Right atrium auricular region (tissue), 2 donors: Measurements from ENCODE around the gene AK6. TPM values are rescaled to one million over a fixed set of nuclear protein-coding genes. Genes with fewer than 3 reads are reported as not detected.
A peak's percentile ranks its signal among the peaks of the same experiment; 100 is the strongest.

Source experiments
- DNase-seq: peaks from one replicate; pipeline ENCODE4 v3.0.0-alpha.2; 2019; ENCODE audit warnings: low spot score
- H3K27ac ChIP-seq, 2 donors: fragments of 200-600 bp; sonication (generic); 1 replicate in 1 of 2; 2 replicates in 1 of 2; pipeline ENCODE4 v1.5.1; 2016 to 2019
- H3K27me3 ChIP-seq, 2 donors: fragments of 200-600 bp; sonication (generic); one replicate each; pipeline versions ENCODE4 v1.5.1 to v1.6.0; 2017 to 2019
- H3K36me3 ChIP-seq: fragments of 200-600 bp; sonication (generic); one replicate; pipeline ENCODE4 v1.5.1; 2016
- H3K4me1 ChIP-seq, 2 donors: fragments of 200-600 bp; sonication (generic); one replicate each; pipeline versions ENCODE4 v1.5.1 to v1.6.0; 2017 to 2019
- H3K4me3 ChIP-seq, 2 donors: fragments of 200-600 bp; sonication (generic); 1 replicate in 1 of 2; 2 replicates in 1 of 2; pipeline ENCODE4 v1.5.1; 2017 to 2019; ENCODE audit warnings: mild to moderate bottlenecking in 1 of 2, moderate library complexity in 1 of 2
- H3K9me3 ChIP-seq, 2 donors: fragments of 200-600 bp; sonication (generic); one replicate each; pipeline ENCODE4 v1.5.1; 2019
- CTCF ChIP-seq, 2 donors: fragments of 200-600 bp; sonication (generic); IDR thresholded peaks; one replicate each; pipeline ENCODE4 v1.5.1; 2019; ENCODE audit warnings: antibody characterized with exemption in 2 of 2
- total RNA-seq, 2 donors: library from RNA; depleted of rRNA; stranded (reverse); fragments of >200 nt; gene quantifications; one replicate each; pipeline ENCODE4 v1.1.0, GENCODE V29; 2016

Gene AK6
- 10 to 100 TPM; 14.5 to 15.7 TPM for total RNA-seq

- peaks cover 0 to 29% of the 10 kb centered on the region in 2 donors for H3K4me1 ChIP-seq
Observed at GRCh38 chr5:69369340-69370121, at the start of gene AK6, which contains the start of the genes RAD17 and TAF9. TSS of gene AK6 (minus strand) at chr5:69369520. CDS start at chr5:69369490, 30 bp downstream. TSS of gene RAD17 (plus strand) at chr5:69369818. CDS start at chr5:69372209, 2,391 bp downstream. TSS of gene TAF9 (minus strand) at chr5:69369520. CDS start at chr5:69365737, 3,783 bp downstream.

GRCh38 chr5:69418554-69418953 lies 49.2 kb upstream of the AK6 start:
- Histone ChIP-seq H3K4me1 (no peaks in the 10 kb centered on the region), H3K27ac (no peak overlapping the region), H3K36me3 (peaks cover 8% of the 10 kb centered on the region), H3K9me3 (no peaks in the 10 kb centered on the region), H3K27me3 (no peaks in the 10 kb centered on the region), H3K4me3 (no peak overlapping the region)
- DNase-seq: no peak
- no peak for TF ChIP-seq CTCF (IDR thresholded peaks at IDR 0.05)

More at GRCh38 chr5:69369340-69370121, at the start of gene AK6, which contains the start of the genes RAD17 and TAF9:
- H3K27ac ChIP-seq: peak within 1 kb of the TSS; percentile 95 to 98
- no peaks in the 10 kb centered on the region for H3K27me3 ChIP-seq
- H3K9me3 ChIP-seq: no peaks in the 10 kb centered on the region
- DNase-seq: peak; percentile 89
- H3K36me3 ChIP-seq: peaks cover 19% of the 10 kb centered on the region
- TF ChIP-seq CTCF (IDR thresholded peaks at IDR 0.05): no peak
- H3K4me3 ChIP-seq: peak within 1 kb of the TSS; percentile 90

GRCh38 chr5:69416699-69417098 lies 47.4 kb upstream of the AK6 start:
- no peak for TF ChIP-seq CTCF (IDR thresholded peaks at IDR 0.05)
- Histone ChIP-seq H3K4me3 (no peak overlapping the region), H3K27me3 (no peaks in the 10 kb centered on the region), H3K27ac (no peak overlapping the region), H3K9me3 (no peaks in the 10 kb centered on the region), H3K4me1 (no peaks in the 10 kb centered on the region), H3K36me3 (peaks cover 9% of the 10 kb centered on the region)
- DNase-seq: no peak

- Histone ChIP-seq H3K4me3 (no peak overlapping the region), H3K4me1 (no peaks in the 10 kb centered on the region), H3K27me3 (no peaks in the 10 kb centered on the region), H3K36me3 (peaks cover 9% of the 10 kb centered on the region), H3K27ac (no peak overlapping the region), H3K9me3 (no peaks in the 10 kb centered on the region)
- DNase-seq: no peak
- no peak for TF ChIP-seq CTCF (IDR thresholded peaks at IDR 0.05)
Observed at GRCh38 chr5:69416180-69416579, 46.9 kb upstream of the AK6 start.

- H3K27ac ChIP-seq: peak overlapping the region in 1 of 2 donors; percentile 11
- H3K4me1 ChIP-seq: no peaks in the 10 kb centered on the region
- no peaks in the 10 kb centered on the region for H3K9me3 ChIP-seq
- no peaks in the 10 kb centered on the region for H3K27me3 ChIP-seq
- TF ChIP-seq CTCF (IDR thresholded peaks at IDR 0.05): no peak
- peak overlapping the region; percentile 60 to 65 for H3K4me3 ChIP-seq
- H3K36me3 ChIP-seq: peaks cover 9% of the 10 kb centered on the region
- DNase-seq: no peak
Observed at GRCh38 chr5:69415584-69415958, 46.3 kb upstream of the AK6 start.
